Stimulated activated CD8-positive, alpha-beta memory T cell treated with anti-CD3 and anti-CD28 coated beads, Interleukin-12 subunit alpha, Interleukin-12 subunit beta, amount 100 ng/mL, for 1 hour (primary cell): ENCODE data around the gene CROCC.
"Not testable (repeated sequence)": the region's sequence is repeated elsewhere in the genome, so short reads cannot be mapped to it uniquely, and the experiment has no call there.

Source experiments
- DNase-seq: peaks from one replicate; pipeline ENCODE4 v3.0.0-alpha.2; 2020; ENCODE audit warnings: low read depth

The CROCC gene

GRCh38 chr1:16939386-16940180 is 17.9 kb downstream of the CROCC start:
- not testable (repeated sequence) for DNase-seq

- no peak for DNase-seq
Measured at GRCh38 chr1:16944038-16944437, 22.3 kb downstream of the CROCC start.

GRCh38 chr1:16945512-16945911 is 23.8 kb downstream of the CROCC start:
- not testable (repeated sequence) for DNase-seq

- not testable (repeated sequence) for DNase-seq
Measured at GRCh38 chr1:16946185-16946584, 24.5 kb downstream of the CROCC start.

GRCh38 chr1:16946646-16947045 is 24.9 kb downstream of the CROCC start:
- no peak for DNase-seq

- not testable (repeated sequence) for DNase-seq
Measured at GRCh38 chr1:16948282-16948891, 26.7 kb downstream of the CROCC start.

GRCh38 chr1:16949026-16949425 is 27.3 kb downstream of the CROCC start:
- DNase-seq, result not testable (repeated sequence)

- not testable (repeated sequence) for DNase-seq
Measured at GRCh38 chr1:16952376-16952775, 30.6 kb downstream of the CROCC start.

- no peak for DNase-seq
Measured at GRCh38 chr1:16954579-16954978, 32.8 kb downstream of the CROCC start.

- DNase-seq, result no peak
Measured at GRCh38 chr1:16955186-16955585, 33.5 kb downstream of the CROCC start.

- DNase-seq, result no peak
Measured at GRCh38 chr1:16956775-16957174, 35.0 kb downstream of the CROCC start.

- DNase-seq, result no peak
Measured at GRCh38 chr1:16957731-16958130, 36.0 kb downstream of the CROCC start.

- DNase-seq, result no peak
Measured at GRCh38 chr1:16958475-16958874, 36.7 kb downstream of the CROCC start.

GRCh38 chr1:16960560-16961296 is 39.0 kb downstream of the CROCC start:
- peak; percentile 58 for DNase-seq

GRCh38 chr1:16961297-16962133 is 39.8 kb downstream of the CROCC start:
- no peak for DNase-seq

- not testable (repeated sequence) for DNase-seq
Measured at GRCh38 chr1:16964169-16964568, 42.4 kb downstream of the CROCC start.

GRCh38 chr1:16965486-16966067 is 43.8 kb downstream of the CROCC start:
- no peak for DNase-seq

- DNase-seq, result no peak
Measured at GRCh38 chr1:16966282-16966681, 44.6 kb downstream of the CROCC start.

- no peak for DNase-seq
Measured at GRCh38 chr1:16967095-16967575, 45.4 kb downstream of the CROCC start.

GRCh38 chr1:16967962-16968361 is 46.2 kb downstream of the CROCC start:
- no peak for DNase-seq

- DNase-seq, result no peak
Measured at GRCh38 chr1:16968372-16968771, 46.6 kb downstream of the CROCC start.
